GM21447 (cell line): ENCODE results near the gene ASB13.
A peak's percentile ranks its signal among the peaks of the same experiment; 100 is the strongest.

Source experiments
- ATAC-seq: cut with Tn5 transposase; IDR thresholded peaks from one replicate; pipeline ENCODE4 v1.9.1; 2021; ENCODE audit not compliant: unreplicated experiment

Gene ASB13

DNA sequence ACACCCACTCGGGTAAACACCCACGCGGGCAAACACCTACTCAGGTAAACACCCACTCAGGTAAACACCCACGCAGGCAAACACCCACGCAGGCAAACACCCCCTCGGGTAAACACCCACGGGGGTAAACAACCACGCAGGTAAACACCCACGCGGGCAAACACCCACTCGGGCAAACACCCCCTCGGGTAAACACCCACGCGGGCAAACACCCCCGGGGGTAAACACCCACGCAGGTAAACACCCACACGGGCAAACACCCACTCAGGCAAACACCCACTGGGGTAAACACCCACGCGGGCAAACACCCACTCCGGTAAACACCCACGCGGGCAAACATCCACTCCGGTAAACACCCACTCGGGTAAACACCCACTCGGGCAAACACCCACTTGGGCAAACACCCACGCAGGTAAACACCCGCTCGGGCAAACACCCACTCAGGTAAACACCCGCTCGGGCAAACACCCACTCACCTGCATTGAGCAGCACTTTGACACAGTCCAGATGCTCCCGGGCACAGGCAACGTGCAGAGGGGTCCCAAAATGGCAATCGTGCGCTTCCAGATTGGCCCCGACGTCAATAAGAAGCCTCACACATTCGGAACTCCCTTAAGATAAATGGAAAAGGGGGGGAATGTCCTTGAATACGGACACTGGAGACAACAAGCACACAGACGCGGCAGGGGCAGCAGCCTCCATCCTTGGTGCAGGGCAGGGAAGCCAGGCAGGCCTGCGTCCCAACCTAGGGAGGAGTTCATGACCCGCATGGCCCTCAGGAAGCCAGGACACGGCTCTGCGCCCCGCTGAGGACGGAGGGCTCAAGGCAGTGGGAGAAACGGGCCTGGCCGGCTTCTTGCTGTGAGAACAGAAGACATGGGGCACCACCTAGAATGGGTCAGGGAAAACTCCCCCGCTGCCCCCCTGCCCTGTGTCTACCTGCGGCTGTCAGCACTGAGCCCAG, 17.6 kb downstream of the ASB13 start:
- ATAC-seq = no peak

DNA sequence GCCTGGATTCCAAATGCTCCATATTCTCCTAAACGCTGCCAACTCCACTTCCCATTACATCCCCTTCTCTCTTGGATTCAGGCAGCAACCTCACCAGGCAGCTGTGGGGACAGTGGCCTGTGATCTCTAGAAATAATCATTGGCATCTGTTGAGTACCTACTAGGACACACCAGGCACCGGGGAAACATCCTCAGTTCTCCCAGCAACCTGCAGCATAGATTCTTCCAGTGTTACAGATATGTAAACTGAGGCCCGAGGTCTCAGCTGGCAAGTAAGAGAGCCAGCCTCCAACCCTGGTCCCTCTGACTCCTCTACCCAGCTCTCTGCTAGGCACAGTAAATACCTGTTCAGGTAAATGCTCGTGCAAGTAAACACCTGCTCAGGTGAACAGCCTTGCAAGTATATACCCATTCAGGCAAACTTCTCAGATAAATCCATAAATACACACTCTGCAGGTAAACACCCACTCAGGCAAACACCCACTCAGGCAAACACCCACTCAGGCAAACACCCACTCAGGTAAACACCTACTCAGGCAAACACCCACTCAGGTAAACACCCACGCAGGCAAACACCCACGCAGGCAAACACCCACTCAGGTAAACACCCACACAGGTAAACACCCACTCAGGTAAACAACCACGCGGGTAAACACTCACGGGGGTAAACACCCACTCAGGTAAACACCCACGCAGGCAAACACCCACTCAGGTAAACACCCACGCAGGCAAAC, 18.7 kb downstream of the ASB13 start:
- no peak for ATAC-seq

DNA sequence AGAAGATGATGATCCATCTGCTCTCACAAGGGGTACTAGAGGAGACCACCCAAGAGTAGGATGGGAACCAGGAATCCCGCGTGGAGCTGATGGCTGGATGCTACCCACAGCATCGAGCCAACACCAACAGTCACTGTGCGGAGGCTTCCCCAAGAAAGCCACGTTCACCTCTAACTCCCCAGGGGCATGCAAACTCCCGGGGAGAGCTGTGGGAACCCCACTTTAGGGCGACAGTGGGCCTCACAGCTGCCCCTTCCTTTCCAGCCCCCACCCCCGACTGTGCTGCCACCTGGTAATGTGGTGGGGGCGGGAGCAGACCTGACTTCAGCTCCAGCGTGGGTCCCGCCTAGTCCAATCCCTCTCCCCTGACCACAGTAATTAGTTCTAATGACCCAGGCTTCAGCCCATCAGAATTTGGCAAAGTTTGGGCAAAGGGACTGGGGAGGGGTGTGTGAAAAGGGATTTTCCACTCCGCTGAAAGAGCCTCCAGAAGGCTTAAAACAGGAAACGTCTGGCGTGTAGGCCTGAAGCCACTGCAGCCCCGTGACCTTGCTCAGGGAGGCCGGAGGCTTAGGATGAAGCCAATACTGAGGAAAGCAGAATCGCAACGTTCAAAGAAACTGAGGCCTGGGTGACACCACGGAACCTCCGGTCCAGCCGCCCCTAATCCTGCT, 20.3 kb downstream of the ASB13 start:
- ATAC-seq = no peak

DNA sequence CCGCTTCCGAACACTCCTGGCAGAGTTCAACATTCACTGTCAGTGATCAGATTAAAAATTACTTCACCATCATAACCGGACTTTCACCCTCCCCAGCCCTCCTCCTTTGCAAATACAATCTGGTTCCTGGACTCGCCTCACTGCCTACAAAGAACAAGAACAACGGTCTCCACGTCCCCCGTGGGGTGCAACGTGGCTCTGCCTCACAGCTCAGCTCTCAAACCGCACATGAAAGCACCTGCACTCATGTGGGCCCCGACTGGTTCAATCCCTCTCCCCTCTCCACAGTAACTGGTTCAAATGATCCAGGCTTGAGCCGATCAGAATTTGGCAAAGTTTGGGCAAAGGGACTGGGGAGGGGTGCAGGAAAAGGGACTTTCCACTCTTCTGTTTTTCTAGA, 21.0 kb downstream of the ASB13 start:
- no peak for ATAC-seq

DNA sequence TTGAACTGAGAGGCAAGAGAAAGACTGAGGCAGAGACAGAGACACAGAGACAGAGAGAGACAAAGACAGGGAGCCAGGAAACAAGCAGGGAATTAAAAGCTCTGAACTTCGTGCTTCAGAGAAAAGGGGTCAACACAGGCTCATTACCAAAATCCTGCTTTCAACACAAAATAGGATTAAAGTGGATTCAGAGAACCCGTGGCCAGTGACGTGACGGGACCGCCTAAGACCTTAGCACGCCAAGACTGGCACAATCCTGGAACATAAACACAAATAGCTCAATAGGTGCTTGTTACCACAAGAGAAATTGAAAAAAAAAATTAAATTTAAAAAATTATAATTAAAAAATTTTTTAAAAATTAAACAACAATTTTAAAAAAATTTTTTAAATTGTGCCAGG, 21.5 kb downstream of the ASB13 start:
- no peak for ATAC-seq

DNA sequence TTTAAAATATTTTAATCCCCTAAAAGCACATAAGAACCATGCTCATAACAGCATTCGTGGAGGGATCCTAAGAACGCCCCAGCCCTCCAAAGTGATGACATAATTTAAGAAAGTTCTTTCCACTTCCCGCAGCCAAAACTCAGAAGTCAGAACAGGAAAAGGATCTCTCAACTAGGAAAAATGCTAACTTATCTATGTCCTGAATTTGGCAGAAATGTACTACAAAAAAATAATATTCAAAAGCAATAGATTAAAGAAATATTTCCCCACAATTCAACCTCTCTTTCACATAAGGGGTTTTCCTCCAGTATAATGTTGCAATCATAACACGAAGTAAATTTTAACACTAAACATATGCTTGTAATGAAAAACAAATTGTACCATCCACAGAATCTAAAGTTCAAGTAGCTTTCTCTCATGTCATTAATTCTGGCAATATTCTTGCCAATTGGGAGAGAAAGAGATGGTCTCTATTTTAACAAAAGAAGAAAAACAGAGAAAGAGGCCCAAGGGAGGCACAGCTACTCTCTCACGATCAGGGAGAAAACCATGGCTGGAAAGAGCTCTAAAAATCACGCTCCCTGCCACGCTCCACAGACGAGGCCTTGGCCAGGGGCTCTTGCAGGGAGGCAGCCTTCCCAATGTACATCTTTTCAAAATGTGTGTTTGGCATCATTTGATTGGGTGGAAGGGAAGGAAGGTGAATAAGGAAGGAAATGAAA, 22.9 kb downstream of the ASB13 start:
- ATAC-seq = no peak

DNA sequence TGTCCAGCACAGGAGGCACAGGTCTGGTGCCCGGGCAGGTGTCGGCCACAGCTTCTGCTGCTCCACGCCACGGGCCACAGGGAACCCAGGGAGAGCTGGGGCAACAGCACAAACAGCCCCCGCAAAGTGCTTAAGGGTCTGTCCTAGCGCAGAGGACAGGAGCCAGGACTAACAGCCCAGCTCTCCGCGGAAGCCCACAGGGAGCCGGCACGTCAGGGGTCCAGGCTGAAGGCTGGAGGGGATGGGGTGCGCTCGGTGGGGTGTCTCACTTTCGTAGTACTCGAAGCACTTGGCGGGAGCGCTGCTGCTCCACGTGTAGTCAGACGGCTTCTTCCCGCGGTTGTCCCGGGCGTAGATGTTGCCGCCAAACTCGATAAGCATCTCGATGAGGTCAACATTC, 24.9 kb downstream of the ASB13 start:
- ATAC-seq = no peak

DNA sequence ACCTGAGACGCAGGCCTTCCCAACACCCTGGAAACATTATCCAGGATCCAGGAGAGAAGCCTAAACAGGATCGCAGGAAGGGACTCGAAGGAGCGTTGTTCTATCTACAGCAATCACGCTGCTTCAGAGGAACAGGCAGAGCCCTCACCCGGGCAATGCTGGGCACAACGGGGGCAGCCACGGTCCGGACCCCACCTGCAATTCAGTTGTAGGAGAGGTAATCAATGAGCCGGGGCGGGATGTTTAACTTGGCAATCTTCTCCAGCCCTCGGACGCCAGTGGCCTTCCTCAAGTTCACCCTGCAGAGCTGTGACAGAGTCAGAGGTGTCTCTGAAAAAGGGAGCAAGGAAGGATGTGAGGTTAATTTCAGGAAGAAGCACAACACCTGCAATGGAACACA, 25.9 kb downstream of the ASB13 start:
- no peak for ATAC-seq

DNA sequence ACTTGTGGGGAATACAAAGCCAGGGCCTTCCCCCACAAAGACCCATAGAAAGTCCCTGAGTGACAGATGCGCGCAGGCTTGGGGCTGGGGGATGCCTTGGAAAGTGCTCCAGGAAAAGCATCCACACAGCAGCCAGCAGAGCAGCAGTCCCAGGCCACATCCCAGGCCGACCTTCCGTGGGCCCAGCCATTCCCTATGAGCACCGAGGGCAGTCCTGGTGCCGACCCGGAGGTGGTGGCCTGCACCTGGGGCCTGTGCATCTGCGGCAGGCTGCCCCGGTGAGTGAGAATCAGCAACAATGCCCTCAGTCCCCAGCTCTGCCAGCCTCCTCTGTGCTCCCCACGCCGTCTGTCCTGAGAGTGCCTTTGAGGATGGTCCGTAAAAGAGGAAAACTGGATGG, 26.4 kb downstream of the ASB13 start:
- no peak for ATAC-seq

DNA sequence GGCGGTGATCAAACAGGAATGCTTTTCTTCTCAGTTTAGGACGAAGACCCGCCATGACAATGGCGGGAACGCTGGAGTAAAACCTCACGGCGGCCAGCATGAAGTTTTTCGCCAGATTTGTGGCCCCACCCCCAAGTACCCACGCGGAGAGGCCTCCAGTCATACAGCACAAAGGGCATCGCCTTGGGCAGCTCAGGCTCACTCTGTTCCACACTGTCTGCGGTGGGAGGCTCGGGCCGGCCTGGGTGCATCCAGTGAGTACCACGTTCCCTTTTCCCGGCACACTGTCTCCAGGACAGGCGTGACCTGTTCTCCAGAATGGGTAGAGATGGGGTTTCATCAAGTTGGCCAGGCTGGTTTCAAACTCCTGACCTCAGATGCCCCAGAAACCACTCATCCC, 27.3 kb downstream of the ASB13 start:
- no peak for ATAC-seq

DNA sequence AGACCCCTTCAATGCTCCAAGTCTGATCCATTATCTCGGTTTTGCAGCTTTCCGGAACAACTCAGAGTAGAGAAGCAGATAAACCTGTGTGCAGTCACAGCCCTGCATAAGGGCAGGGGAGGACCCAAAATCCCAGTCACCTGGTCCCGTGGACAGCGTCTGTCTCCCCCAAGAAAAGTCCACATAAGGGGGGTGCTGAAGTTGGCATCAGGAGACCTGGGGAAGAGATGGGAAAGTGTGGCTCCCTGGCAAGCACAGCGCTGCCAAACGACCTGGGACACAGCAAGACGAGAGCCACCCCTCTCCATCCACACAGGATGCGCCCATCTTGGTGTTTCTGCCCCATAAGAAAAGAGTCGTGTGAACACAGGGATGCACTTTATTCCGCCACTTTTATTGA, 27.9 kb downstream of the ASB13 start:
- no peak for ATAC-seq

DNA sequence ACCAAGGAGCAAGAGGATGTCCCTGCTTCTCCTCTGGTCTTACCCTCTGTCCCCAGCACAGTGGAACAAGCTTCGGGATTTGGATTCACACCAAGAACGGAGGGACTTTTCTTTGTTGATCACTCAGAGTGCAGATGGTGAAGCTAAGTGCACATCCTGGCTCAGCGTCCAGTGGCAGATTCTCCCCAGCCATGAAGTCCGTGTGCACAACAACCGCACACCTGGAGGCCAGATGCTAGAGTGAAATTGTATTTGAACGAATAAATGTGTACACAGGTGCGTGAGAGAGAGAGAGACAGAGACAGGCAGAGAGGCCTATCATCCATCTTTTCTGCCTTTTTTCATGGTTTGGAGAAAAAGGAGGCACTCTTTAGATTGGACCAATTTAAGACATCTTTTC, 31.5 kb downstream of the ASB13 start:
- no peak for ATAC-seq

DNA sequence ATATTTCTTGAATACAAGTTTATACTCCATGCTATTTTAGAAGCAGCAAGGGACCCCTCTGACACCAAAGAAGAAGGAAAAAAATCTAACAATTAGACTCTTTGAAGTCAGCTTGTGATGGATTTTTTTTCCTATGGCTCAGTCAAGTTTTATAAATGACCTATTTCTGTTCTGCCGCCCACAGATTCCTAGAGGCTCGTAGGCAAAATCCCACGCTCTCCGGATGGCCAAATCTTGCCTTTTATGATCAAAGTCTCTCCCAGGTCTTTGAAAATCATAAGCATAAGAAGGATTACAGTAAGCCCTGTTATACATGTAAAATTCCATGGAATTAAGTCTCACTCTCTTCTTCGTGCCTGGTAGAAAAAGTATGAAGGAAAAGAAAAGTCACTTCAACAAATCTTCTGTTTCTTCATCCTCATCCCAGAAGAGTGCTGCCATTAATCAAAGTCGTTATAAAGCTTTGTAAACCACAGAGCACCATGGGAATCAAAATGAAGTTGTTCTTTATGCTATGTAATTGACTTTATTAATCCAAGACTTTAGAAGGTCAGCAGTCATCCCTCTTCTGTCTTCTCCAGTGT, 33.1 kb downstream of the ASB13 start:
- ATAC-seq = no peak

DNA sequence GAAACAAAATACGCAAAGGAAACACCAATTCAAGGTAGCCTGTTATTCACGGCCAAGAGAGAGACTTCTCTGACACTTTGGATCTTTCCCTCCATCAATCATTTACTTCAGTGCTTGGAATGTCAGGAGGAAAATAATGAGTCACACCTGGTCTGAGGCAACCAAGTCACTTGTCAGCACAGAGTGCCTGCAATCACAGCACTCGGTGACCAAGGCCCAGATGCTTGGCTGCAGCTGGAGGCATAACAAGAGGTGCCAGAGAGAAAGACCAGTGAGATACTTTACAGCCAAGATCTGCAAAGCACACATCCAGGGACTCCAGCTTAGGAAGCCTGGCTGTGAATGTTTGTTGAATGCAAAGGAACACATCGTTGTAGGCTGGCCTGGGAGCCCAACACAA, 33.9 kb downstream of the ASB13 start:
- no peak for ATAC-seq

DNA sequence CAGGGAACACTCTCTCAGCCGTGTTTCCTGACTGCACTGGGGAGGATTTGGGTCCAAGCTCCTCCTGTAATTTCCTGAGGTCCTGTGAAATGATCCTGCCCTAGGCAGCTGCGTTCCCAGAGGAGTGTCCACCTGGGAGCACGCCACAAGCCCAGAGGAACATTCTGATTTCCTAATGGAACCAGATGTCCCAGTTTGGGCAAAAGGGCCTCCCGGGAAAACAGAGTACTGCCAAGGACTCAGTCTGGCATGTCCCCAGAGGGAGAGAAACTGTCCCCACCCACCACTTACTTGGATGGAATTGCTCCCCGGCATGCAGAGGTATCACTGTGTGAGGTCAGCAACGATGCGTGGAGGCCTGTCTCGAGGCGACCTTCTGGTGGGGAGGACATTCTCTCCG, 34.5 kb downstream of the ASB13 start:
- ATAC-seq = no peak

DNA sequence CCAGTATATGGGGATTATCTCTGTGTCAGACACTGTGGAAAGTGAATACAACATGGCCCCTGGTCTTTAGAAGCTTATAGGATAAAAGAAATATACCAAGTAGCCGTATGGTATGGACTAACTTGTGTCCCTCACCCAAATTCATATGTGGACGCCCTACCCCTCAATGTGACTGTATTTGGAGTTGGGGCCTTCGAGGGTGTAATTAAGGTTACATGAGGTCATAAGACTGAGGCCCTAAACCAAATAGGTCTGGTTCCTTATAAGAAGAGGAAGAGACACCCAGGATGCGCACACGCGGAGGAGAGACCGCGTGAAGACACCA, 36.3 kb downstream of the ASB13 start:
- no peak for ATAC-seq

DNA sequence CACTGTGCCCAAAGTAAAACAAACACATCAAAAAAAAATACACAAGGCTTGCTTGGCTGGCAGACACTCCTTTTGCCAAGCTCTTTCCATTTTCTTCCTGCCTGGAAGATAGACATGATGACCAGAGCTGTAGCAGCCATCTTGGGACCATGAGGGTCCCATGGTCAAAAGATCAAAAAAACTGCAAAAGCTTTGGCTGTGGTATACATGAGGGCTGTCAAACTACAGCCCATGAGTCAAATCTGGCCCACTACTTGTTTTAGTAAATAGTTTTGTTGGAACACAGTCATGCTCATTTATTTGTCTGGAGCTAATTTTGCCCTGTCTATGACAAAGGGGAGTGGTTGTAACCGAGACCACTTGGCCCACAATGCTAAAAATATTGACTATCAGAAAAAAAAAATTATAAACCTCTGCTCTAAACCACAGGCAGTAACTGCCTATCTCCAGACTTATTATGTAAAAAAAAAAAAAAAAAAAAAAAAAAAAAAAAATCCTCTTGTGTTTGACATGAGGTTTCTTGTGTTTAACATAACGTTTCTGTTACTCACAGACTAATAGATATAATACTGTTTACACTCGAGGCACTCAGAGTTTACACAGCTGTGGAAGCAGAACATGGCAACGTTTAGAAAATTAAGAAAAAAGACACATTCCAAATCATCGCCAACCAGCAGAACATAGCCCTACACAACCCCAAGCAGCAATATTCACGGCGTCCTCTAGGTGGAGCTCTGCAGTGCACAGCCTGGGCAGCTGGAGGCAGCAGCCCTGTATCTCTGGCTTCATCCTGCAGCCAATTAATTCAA, 36.9 kb downstream of the ASB13 start:
- peak; percentile 76 for ATAC-seq

DNA sequence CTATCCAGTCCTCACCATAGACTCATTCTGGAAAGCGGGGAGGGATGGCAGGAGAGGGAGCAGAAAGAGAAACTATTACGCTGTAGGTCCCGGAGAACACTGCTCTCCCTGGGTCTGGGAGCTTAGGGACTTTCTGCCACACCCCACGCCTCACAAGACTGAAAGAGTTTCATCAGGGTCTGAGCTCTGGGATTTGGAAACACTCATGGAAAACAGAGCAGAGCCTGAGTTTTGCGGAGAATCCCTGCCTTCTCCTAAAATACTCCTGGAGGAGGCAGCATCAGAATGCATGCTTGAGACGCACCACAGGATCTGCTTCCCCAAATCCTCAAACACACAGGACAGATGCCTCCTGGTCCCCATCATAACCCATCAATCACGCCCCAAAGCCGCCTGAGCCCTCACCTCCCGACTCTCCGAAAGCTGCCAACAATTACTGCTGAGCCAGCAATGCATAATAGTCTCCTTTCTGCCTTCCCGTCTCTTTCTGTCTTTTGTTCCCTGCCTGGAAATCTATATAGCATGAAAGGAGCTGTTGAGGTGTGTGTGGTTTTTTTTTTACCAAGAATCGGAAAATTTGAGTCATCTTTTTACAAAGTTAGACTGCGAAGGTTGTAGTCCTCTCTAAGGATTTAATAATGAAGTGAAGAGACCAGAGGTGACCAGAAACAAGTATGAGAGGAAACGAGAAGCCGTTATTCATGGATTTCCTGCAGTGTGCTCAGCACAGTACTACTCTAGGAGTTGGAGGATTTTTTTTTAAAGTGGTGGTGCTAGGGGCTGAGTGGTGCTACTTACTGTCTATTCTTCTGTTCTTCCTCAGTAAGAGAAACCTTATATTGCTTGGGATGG, 37.7 kb downstream of the ASB13 start:
- no peak for ATAC-seq

DNA sequence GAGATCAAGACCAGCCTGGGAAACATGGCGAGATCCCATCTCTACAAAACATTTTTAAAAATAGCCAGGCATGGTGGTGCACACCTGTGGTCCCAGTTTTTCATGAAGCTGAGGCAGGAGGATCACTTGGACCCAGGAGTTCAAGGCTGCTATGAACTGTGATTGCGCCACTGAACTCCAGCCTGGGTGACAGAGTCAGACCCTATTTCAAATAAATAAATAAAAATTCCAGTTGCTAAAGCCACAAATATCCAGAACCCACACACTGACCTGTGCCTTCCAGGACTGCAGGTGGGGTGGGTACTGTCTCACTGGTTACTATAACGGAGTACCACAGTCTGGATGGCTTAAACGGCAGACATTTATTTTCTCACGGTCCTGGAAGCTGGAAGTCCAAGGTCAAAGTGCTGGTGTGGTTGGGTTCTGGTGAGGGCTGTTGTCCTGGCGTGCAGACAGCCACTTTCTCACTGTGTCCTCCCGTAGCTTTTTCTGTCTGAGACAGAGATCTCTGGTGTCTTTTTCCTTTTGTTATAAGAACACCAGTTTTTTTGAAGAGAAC, 38.8 kb downstream of the ASB13 start:
- ATAC-seq = no peak
